Stimulated activated memory B cell treated with anti-CD40 and anti-IgM and Interleukin-4, amounts not matched to agents 10 μg/mL and 1 μg/mL and 100 μg/mL, for 72 hours (primary cell): ENCODE results near the gene MSH4.
"Not testable (repeated sequence)": the region's sequence is repeated elsewhere in the genome, so short reads cannot be mapped to it uniquely, and the experiment has no call there.

Experiments used
- ATAC-seq: fragments of 150-1000 bp; cut with Tn5 transposase; 2 replicates; pipeline ENCODE4 v1.10.0; 2021
- H3K27ac Mint-ChIP-seq: one replicate; pipeline ENCODE4 v1.8.0; 2022; ENCODE audit warnings: mild to moderate bottlenecking, mixed read lengths
- H3K27me3 Mint-ChIP-seq: one replicate; pipeline ENCODE4 v1.8.0; 2022; ENCODE audit warnings: mixed read lengths
- H3K36me3 Mint-ChIP-seq: one replicate; pipeline ENCODE4 v1.8.0; 2022; ENCODE audit warnings: mixed read lengths
- H3K4me1 Mint-ChIP-seq: one replicate; pipeline ENCODE4 v1.8.0; 2022; ENCODE audit warnings: mixed read lengths
- H3K4me3 Mint-ChIP-seq: one replicate; pipeline ENCODE4 v1.8.0; 2022; ENCODE audit warnings: mild to moderate bottlenecking, moderate library complexity, mixed read lengths
- H3K9me3 Mint-ChIP-seq: one replicate; pipeline ENCODE4 v1.8.0; 2022; ENCODE audit warnings: mixed read lengths

MSH4 gene

GRCh38 chr1:75838079-75838478, 41.4 kb downstream of the MSH4 start:
- Mint-ChIP-seq H3K4me1 (peaks cover 6% of the 10 kb centered on the region), H3K9me3 (peaks cover 3% of the 10 kb centered on the region), H3K27ac (no peak overlapping the region), H3K36me3 (no peaks in the 10 kb centered on the region), H3K4me3 (no peak overlapping the region), H3K27me3 (no peaks in the 10 kb centered on the region)
- no peak for ATAC-seq

DNA sequence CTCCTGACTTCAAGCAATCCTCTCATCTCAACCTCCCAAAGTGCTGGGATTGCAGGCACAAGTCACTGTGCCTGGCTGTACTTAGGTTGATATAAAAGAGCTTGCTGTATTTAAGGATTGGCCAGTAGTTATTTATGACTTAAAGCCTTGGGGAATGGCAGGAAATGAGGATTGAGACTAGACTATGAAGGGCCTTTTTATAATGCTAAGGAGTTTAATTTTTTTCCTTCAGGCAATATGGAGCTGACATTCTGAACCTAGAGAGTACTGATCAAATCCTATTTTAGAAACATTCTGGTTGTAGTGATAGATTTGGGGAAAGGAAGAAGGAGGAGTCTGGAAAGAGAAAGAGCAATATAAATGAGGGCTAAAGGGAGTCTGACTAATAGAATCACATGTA, 44.7 kb downstream of the MSH4 start:
- Mint-ChIP-seq H3K27ac (no peak overlapping the region), H3K36me3 (no peaks in the 10 kb centered on the region), H3K27me3 (no peaks in the 10 kb centered on the region), H3K4me1 (peaks cover 7% of the 10 kb centered on the region), H3K9me3 (no peaks in the 10 kb centered on the region), H3K4me3 (no peak overlapping the region)
- no peak for ATAC-seq

GRCh38 chr1:75845576-75845975, 48.9 kb downstream of the MSH4 start:
- Mint-ChIP-seq H3K27me3 (no peaks in the 10 kb centered on the region), H3K36me3 (no peaks in the 10 kb centered on the region), H3K4me1 (peaks cover 7% of the 10 kb centered on the region), H3K27ac (no peak overlapping the region), H3K9me3 (no peaks in the 10 kb centered on the region), H3K4me3 (no peak overlapping the region)
- ATAC-seq = peak; percentile 53

DNA sequence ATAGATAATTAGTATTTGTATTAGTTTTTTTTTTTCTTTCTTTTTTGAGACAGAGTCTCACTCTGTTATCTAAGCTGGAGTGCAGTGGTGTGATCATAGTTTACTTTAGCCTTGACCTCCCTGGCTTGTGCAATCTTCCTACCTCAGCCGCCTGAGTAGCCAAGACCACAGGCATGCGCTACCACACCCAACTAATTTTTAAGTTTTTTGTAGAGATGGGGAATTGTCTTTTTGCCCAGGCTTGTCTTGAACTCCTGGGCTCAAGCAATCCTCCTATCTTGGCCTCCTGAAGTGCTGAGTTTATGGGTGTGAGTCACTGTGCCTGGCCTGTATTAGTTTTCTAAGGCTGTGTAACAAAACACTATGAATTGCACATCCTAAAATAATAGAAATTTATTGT, 58.3 kb downstream of the MSH4 start:
- Mint-ChIP-seq H3K4me3 (no peak overlapping the region), H3K4me1 (no peaks in the 10 kb centered on the region), H3K27me3 (no peaks in the 10 kb centered on the region), H3K36me3 (no peaks in the 10 kb centered on the region), H3K27ac (no peak overlapping the region), H3K9me3 (no peaks in the 10 kb centered on the region)
- ATAC-seq = no peak

DNA sequence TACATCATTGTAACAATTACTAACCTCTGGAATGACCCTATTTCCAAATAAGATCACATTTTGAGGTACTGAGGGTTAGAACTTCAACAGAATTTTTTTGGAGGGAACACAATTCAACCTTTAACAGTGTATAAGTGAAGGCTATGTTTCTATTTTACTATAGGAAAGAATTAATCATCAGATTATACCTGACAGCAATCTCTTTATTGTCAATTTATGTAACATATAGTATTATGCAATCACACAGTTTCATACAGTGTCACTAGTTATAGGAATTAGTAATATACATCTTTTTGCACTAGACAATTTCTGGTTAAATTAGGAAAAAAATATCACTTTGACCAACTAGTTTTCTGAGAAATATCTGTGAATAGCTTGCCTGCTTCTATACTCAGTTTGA, 59.1 kb downstream of the MSH4 start:
- Mint-ChIP-seq H3K4me1 (no peaks in the 10 kb centered on the region), H3K9me3 (no peaks in the 10 kb centered on the region), H3K36me3 (no peaks in the 10 kb centered on the region), H3K4me3 (no peak overlapping the region), H3K27me3 (no peaks in the 10 kb centered on the region), H3K27ac (no peak overlapping the region)
- ATAC-seq = no peak

GRCh38 chr1:75861831-75862230, 65.1 kb downstream of the MSH4 start:
- no peak for ATAC-seq
- H3K27ac Mint-ChIP-seq = no peak overlapping the region
- H3K27me3 Mint-ChIP-seq = no peaks in the 10 kb centered on the region
- H3K4me1 Mint-ChIP-seq = no peaks in the 10 kb centered on the region
- H3K9me3 Mint-ChIP-seq = no peaks in the 10 kb centered on the region
- H3K4me3 Mint-ChIP-seq = no peak overlapping the region
- no peaks in the 10 kb centered on the region for H3K36me3 Mint-ChIP-seq

DNA sequence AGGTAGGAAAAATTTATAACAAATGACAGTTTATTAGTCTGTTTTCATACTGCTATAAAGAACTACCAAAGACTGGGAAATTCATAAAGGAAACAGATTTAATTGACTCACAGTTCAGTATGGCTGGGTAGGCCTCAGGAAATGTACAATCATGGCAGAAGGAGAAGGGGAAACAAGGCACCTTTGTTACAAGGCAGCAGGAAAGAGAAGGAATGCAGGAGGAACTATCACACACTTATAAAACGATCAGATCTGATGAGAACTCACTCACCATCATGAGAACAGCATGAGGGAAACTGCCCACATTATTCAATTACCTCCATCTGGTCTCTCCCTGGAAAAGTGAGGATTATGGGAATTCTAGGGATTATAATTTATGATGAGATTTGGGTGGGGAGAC, 74.3 kb downstream of the MSH4 start:
- no peak for ATAC-seq
- no peak overlapping the region for H3K4me3 Mint-ChIP-seq
- H3K9me3 Mint-ChIP-seq = peaks cover 6% of the 10 kb centered on the region
- no peaks in the 10 kb centered on the region for H3K4me1 Mint-ChIP-seq
- no peak overlapping the region for H3K27ac Mint-ChIP-seq
- peaks cover 7% of the 10 kb centered on the region for H3K36me3 Mint-ChIP-seq
- peaks cover 10% of the 10 kb centered on the region for H3K27me3 Mint-ChIP-seq

DNA sequence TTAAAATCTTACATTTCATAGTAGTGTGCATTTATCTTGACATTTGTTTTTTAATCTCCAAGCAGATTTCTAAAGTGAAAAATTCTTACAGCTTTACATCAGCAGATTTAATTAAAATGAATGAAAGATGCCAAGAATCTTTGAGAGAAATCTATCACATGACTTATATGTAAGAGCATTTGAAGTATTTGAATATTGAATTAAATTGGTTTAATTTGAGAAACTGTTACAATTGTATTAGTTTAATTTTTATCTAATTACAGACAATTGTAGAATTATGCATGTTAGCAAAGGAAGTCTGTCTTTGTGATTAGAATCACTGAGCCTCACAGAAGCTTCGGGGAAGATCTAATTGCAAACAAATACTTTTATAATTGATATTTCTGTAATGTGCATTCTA, 83.3 kb downstream of the MSH4 start:
- Mint-ChIP-seq H3K27ac (no peak overlapping the region), H3K4me3 (no peak overlapping the region), H3K36me3 (no peaks in the 10 kb centered on the region), H3K9me3 (no peaks in the 10 kb centered on the region), H3K4me1 (no peaks in the 10 kb centered on the region), H3K27me3 (no peaks in the 10 kb centered on the region)
- no peak for ATAC-seq

- Mint-ChIP-seq H3K4me3 (no peak overlapping the region), H3K9me3 (no peaks in the 10 kb centered on the region), H3K4me1 (no peaks in the 10 kb centered on the region), H3K27ac (no peak overlapping the region), H3K36me3 (no peaks in the 10 kb centered on the region), H3K27me3 (no peaks in the 10 kb centered on the region)
- no peak for ATAC-seq
Observed at GRCh38 chr1:75884437-75884836, 87.8 kb downstream of the MSH4 start.

GRCh38 chr1:75901371-75901770, 104.7 kb downstream of the MSH4 start:
- Mint-ChIP-seq H3K4me3 (no peak overlapping the region), H3K9me3 (peaks cover 2% of the 10 kb centered on the region), H3K27ac (no peak overlapping the region), H3K27me3 (peaks cover 20% of the 10 kb centered on the region), H3K36me3 (no peaks in the 10 kb centered on the region), H3K4me1 (no peaks in the 10 kb centered on the region)
- no peak for ATAC-seq

DNA sequence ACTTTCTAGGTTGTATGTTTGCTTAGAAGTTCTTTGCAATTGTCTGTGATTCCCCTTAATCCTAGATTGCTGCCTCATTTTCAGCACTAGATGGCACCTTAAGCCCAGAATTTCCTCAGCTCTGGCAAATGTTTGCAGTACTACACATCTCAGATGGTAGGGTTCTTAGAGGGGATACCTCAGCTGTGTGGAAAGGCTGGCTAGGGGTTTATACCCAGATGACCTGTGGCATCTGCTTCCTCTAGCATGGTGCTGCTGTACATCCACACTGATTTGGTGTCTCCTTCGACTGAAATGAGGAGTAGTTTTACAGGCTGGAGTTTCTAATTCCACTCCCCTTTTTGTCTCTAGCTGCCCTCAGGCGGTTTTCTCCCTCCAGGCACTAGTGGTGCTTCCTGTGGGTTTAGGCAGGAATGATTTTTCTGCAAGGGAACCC, 112.1 kb downstream of the MSH4 start:
- no peak overlapping the region for H3K4me3 Mint-ChIP-seq
- H3K4me1 Mint-ChIP-seq = no peaks in the 10 kb centered on the region
- peaks cover 27% of the 10 kb centered on the region for H3K27me3 Mint-ChIP-seq
- H3K36me3 Mint-ChIP-seq = no peaks in the 10 kb centered on the region
- no peak overlapping the region for H3K27ac Mint-ChIP-seq
- H3K9me3 Mint-ChIP-seq = peaks cover 18% of the 10 kb centered on the region
- no peak for ATAC-seq

- Mint-ChIP-seq H3K4me3 (no peak overlapping the region), H3K36me3 (no peaks in the 10 kb centered on the region), H3K27ac (no peak overlapping the region), H3K27me3 (no peaks in the 10 kb centered on the region), H3K4me1 (no peaks in the 10 kb centered on the region), H3K9me3 (no peaks in the 10 kb centered on the region)
- ATAC-seq = no peak
Observed at GRCh38 chr1:75916834-75917233, 120.2 kb downstream of the MSH4 start.

DNA sequence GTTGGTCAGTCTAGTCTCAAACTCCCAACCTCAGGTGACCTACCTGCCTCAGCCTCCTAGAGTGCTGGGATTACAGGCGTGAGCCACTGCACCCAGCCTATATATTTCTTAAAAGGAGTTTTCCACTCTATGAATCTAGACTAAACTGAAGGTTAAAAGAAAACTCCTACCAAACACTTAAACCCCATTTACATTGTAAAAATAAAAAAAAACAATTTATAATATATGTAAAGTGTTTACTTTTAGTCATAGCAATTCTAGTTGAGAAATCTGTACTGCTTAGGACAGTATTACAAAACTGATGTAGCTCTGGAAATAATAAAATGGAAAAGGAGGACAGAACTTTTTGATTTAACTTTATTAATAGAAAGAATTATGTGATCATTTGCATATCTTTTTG, 126.0 kb downstream of the MSH4 start:
- no peaks in the 10 kb centered on the region for H3K36me3 Mint-ChIP-seq
- no peak overlapping the region for H3K27ac Mint-ChIP-seq
- no peaks in the 10 kb centered on the region for H3K9me3 Mint-ChIP-seq
- peaks cover 6% of the 10 kb centered on the region for H3K27me3 Mint-ChIP-seq
- no peak for ATAC-seq
- H3K4me3 Mint-ChIP-seq = no peak overlapping the region
- H3K4me1 Mint-ChIP-seq = no peaks in the 10 kb centered on the region

GRCh38 chr1:75932304-75932703, 135.6 kb downstream of the MSH4 start, which contains the start of gene ASB17:
Gene ASB17, minus strand, starts transcription at chr1:75932404. Its CDS starts 113 bp downstream, at chr1:75932291.
- Mint-ChIP-seq H3K9me3 (no peaks in the 10 kb centered on the region), H3K36me3 (no peaks in the 10 kb centered on the region), H3K27me3 (peaks cover 16% of the 10 kb centered on the region), H3K4me3 (no peak within 1 kb of the TSS), H3K4me1 (no peaks in the 10 kb centered on the region), H3K27ac (no peak within 1 kb of the TSS)
- ATAC-seq = no peak

- Mint-ChIP-seq H3K27ac (no peak overlapping the region), H3K27me3 (no peaks in the 10 kb centered on the region), H3K4me1 (no peaks in the 10 kb centered on the region), H3K9me3 (peaks cover 4% of the 10 kb centered on the region), H3K36me3 (no peaks in the 10 kb centered on the region), H3K4me3 (no peak overlapping the region)
- ATAC-seq = no peak
Observed at GRCh38 chr1:75937034-75937433, 140.4 kb downstream of the MSH4 start.

GRCh38 chr1:75943037-75943436, 146.4 kb downstream of the MSH4 start:
- not testable (repeated sequence) for H3K27me3 Mint-ChIP-seq, ATAC-seq, H3K36me3 Mint-ChIP-seq, H3K4me3 Mint-ChIP-seq, H3K4me1 Mint-ChIP-seq, H3K27ac Mint-ChIP-seq
- peaks cover 20% of the 10 kb centered on the region for H3K9me3 Mint-ChIP-seq

DNA sequence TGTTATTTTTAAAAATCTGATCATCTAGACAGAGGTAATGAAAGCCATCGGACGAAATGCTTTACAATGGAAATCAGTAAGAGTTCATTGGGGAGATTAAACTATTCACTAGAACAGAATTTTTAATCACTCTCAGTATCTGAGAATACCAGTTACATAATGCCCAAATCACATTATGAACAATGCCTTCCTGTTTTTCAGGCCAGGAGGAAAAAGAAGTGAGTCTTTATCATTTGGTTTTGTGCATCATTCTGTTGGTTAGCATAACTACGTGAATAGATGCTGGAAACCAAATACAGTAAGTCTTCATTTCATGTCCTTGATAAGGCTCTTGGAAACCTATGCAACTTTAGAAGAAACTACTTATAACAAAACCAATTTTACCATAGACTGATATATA, 153.5 kb downstream of the MSH4 start:
- ATAC-seq = no peak

More for the DNA sequence above, 153.5 kb downstream of the MSH4 start:
- no peaks in the 10 kb centered on the region for H3K36me3 Mint-ChIP-seq
- H3K27ac Mint-ChIP-seq = no peak overlapping the region
- H3K9me3 Mint-ChIP-seq = peaks cover 11% of the 10 kb centered on the region
- no peaks in the 10 kb centered on the region for H3K4me1 Mint-ChIP-seq
- H3K27me3 Mint-ChIP-seq = peaks cover 9% of the 10 kb centered on the region
- no peak overlapping the region for H3K4me3 Mint-ChIP-seq
